HG03139 (cell line): Measurements from ENCODE around the gene ZCRB1.
"Not testable (repeated sequence)": the region's sequence is repeated elsewhere in the genome, so short reads cannot be mapped to it uniquely, and the experiment has no call there.

Source experiments
- ATAC-seq: cut with Tn5 transposase; IDR thresholded peaks from one replicate; pipeline ENCODE4 v1.9.1; 2021; ENCODE audit not compliant: unreplicated experiment

The ZCRB1 gene

DNA sequence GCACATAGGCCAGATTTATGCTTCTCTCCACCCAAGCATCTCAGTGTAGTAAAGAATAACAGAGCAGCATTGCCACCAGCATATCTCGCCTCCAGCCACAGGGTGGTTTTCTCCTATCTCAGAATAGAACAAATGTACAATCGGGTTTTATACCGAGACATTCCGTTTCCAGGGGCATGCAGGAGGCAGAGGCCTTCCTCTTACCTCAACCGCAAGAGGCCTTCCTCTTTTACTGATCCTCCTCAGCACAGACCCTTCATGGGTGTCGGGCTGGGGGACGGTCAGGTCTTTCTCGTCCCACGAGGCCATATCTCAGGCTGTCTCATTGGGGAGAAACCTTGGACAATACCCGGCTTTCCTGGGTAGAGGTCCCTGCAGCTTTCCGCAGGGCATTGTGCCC, 4.2 kb upstream of the ZCRB1 start:
- not testable (repeated sequence) for ATAC-seq

DNA sequence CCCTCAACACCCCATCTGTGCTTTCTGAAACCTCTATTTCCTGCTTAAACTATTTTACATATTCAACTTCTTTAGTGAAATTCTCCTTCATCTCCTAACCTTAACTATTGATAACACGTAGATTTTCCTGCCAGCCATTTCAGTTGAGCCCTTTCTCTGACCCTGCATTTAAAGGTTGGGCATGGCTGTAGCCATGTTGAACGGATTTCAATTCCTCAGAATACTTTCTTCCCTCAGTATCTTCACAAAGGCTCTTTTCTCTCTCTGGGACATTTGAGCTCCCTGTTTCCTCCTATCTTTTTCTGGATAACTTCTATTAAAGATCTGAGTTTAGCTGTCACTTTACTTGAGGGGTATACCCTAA, 1.3 kb upstream of the ZCRB1 start:
- no peak for ATAC-seq

DNA sequence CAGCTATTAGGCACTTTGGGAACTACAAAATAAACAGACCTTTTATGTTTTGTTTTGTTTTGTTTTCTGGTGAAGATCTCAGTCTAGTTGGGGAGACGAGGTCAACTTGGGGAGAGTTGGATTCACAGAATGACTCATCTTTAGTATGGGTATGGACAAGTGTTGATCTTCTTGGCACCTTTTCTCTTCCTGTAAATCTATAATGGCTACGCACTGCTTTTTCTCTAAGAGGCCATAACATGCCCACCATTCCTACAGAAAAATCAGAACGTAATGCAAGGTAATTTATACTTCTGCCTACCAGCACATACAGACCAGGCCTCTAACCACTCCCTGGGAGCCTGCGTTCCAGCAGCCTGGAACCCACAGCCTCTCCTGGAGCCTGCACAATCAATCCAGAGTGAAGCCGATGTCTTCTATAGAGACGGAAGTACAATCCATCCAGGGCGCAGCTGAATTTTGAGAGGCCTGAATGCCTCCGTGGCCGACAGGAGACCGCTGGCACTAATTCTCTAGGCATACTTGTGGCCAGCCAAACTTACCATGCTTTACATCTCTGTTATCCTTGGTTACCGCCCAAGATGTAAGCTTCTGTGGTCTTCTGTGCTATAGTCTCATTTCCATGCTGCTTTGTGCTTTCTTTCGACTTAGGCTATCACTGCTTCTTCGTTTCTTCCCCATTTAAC, 790 bp upstream of the ZCRB1 start:
- ATAC-seq = peak; percentile 19

DNA sequence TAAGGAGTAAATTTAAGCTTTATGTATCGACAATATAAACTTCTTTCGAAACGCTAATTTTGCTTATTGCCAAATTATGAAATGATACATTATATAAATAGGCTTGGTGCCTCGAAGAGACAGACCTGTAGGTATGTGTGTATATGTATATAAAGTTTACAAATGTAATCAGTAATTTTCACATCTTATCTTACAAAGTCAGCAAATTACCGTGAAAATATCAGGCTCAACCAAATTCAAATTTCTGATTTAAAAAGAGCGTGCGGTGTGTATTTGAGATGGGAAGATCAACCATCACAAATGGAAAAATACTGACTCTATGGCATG, 605 bp downstream of the ZCRB1 start:
- ATAC-seq = no peak

DNA sequence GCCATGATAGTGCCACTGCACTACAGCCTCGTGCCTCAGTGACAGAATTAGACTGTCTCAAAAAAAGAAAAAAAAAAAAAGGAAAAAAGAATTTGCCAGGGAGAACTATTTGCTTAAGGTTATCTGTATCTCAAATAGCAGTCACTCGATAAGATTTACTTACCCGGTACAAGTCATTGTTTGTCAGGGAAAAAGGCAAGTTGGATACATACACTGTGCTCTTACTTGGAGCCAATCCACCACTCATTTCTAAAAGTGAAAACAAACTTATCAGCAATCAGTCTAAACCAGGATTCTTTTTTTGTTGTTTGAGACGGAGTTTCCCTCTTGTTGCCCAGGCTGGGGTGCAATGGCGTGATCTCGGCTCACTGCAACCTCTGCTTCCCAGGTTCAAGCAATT, 2.0 kb downstream of the ZCRB1 start:
- no peak for ATAC-seq

DNA sequence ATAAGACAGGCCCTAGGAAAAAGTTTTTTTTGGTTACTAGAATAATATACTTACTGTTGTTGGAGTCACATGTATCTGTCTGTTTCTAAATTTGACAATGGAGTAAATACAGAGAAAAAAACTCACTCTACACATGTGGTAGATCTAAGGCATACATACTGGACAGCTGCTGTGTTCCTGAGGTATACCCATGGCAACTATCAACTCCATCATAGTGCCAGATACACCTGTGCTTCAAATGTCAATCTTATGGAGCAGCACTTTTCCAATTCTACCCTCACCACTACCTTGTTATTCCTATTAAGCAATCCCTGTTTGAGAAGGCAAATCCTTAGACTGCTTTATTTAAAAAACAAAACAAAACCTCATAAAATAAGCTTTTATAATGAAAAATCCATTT, 3.3 kb downstream of the ZCRB1 start:
- no peak for ATAC-seq

DNA sequence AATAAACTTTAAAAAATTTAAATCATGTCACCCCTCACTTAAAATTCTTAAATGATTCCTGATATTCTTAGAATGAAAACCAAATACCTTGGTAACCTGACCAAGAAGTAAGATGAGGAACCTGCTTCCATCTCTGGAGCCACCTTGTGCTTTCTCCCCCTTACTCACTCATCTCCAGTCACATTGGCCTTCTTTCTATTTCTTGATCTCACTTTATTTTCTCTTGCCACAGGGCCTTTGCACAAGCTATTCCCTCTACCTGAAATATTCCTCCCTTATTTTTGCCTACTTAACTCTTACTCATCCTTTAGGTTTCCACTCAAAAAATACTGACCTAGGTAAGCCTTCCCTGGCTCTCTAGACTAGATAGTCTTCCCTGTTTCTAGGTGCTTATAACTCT, 5.1 kb downstream of the ZCRB1 start:
- no peak for ATAC-seq

DNA sequence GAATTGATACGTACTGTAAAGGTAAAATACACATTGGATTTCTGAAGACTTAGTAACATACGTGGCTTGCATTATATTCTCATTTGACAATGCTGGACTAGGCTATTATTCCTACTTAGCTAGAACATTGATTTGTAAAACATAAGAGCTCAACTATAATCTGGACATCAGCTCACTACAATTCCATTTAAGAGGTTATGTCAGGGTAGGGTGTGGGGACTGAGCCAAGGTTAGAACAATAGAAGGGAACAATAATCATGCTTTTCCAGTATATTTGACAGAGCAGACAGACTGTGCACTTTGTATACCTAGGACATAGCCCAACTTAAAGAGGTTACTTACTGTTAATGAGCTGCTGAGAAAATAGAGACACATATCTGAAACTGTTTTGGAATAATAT, 10.8 kb downstream of the ZCRB1 start:
- ATAC-seq = no peak

DNA sequence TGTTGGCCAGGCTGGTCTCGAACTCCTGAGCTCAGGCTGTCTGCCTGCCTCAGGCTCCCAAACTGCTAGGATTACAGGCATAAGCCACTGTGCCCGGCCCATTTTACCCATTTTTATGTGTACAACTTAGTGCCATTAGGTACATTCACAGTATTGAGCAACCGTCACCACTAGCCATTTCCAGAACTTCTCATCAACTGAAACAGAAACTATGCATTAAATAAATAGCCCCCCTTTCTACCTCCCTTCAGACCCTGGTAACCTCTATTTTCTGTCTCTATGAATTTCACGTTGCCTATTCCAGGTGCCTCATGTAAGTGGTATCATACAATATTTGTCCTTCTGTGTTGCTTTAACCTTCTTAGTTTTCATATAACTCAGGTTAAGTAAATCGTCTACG, 15.9 kb downstream of the ZCRB1 start:
- ATAC-seq = no peak

DNA sequence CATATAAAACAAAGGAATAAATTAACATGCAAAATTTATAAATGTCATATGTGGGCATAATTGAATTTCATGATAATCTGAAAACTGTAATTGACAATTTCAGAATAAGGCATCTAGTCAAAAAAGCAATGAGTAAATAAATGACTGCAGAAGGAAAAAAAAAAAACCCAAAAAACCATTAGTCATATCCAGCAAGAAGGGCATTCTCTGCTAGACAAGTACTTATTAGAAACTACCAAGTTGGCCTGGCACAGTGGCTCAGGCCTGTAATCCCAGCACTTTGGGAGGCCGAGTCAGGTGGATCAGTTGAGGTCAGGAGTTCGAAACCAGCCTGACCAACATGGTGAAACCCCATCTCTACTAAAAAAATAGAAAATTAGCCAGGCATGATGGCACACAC, 17.5 kb downstream of the ZCRB1 start:
- ATAC-seq = no peak

DNA sequence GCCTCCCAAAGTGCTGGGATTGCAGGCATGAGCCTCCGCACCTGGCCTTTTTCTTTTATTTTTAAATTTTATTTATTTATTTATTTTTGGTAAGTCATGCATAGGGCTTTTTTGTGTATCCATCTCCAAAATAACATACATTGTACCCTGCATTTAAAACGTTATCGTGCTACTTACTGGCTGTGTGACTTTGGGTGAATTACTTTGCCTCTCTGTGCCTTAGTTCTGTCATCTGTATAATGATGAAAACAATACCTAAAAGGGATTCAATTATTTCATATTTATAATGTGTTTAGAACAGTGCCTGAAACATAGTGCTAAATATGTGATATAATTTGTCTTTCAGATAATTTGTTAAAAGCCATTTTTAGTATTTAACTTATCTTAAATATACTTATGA, 19.6 kb downstream of the ZCRB1 start:
- no peak for ATAC-seq

DNA sequence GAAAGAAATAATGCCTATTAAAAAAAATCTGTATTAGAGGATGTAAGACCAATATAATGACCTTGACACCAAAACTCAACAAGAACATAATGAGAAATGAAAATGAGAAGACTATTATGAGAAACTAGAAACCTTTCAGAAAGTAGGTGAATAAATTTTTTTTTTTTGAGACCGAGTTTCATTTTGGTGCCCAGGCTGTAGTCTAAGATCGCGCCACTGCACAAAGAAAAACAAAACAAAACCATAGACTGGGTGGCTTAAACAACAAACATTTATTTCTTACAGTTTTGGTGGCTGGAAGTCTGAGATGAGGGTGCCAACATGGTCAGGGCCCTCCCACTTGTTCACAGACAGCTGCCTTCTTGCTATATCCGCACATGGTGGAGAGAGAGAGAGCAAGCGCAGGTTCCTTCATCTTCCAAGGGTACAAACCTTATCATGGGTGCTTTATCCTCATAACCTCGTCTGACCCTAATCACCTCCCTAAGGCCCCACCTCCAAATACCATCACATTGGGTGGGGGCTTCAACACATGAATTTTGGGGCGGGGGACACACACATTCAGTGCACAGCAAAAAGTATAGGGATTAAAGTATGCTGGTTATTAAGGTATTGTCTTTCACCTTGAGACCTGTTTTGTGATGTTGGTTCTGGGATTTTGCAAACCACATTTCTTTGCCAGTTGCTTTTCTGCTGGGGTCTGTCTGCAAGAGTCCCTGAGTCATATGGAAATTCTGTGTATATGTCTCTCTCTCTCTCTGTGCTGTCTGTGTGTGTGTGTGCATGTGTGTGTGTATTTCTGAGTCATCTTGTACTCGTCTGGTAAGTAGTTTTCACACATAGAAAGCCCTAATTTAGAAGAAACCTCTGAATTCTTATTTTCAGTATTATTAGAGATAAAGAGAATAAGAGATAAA, 26.2 kb downstream of the ZCRB1 start:
- peak; percentile 72 for ATAC-seq

DNA sequence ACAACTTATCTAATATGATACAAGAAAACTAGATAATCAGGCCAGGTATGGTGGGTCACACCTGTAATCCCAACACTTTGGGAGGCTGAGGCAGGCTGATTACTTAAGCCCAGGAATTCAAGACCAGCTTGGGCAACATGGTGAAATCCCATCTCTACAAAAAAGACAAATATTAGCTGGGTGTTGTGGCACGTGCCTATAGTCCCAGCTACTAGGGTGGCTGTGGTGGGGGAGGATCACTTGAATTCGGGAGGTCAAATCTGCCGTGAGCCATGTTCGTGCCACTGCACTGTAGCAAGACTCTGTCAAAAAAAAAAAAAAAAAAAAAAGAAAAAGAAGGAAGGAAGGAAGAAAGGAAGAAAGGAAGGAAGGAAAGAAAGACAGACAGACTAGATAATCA, 27.0 kb downstream of the ZCRB1 start:
- no peak for ATAC-seq

DNA sequence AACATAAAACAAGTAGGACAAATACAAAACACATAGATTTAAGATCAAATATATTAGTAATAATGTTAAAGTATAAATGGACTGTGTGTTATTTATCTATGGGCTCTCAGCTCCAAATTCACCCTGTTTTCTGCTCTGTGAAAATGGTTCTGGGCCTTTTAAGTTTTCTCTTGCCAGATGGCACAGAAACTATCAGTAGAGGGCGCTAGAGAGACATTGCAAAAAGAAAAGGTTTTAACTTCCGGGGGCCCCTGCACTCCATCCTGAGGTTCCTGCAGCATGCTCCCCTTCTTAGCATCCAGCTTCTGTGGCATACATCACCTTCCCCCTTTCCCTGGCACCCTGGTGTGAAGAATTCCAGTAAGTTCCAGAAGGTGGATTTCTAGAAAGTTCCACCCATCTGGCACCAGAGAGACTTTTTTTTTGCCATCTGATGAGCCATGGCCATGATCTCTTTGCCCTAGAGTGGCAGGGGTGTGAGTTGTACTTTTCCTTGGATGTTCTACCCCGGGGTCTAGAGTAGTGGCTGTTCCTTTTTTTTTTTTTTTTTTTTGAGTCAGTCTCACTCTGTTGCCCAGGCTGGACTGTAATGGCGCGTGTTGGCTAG, 29.3 kb downstream of the ZCRB1 start:
- no peak for ATAC-seq

DNA sequence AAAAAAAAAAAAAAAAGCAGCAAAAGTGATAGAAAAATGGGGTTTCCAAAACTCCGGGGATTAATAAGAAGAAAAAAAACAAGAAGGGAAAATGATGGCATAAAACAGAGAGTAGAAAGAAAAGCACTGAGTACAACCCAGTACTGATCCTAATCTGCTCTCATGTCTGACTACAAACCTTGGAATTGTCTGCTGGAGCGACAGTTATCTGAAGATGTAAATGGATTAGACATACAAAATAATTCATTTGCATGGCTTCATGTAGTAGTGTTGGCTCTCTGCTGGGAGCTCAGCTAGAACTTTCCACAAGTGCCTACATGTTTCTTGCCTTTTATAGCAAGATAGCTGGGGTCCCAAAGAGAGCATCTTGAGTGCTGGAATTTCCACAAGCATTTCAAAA, 34.2 kb downstream of the ZCRB1 start:
- ATAC-seq = no peak

DNA sequence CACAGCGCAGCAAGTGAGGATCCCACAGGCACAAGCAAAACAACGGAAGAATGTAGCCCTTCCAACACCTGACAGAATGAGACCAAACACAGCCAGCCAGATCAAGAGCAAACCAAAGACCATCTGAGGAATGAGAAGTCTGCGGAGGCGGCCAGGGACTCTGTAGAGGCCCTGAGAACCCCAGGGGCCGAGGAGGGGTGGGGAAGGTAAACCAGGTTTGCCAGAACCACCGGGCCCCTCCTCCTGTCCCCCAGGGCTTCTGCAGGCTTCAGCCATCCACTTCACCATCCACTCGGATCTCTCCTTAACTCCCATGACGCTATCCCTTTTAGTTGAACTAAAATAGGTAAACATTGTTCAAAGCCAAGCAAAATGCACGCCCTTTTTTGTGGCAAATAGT, 37.4 kb downstream of the ZCRB1 start:
- ATAC-seq = no peak

DNA sequence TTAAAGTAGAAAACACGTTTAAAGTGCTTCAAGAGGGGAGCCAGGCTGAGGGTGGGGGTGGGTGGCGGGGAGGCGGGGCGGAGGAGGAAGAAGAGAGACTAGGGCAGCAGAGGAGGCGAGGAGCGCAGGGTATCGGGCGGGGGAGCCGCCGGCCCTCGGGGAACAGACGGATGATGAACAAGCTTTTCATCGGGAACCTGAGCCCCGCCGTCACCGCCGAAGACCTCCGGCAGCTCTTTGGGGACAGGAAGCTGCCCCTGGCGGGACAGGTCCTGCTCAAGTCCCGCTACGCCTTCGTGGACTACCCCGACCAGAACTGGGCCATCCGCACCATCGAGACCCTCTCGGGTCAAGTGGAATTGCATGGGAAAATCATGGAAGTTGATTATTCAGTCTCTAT, 39.2 kb downstream of the ZCRB1 start:
- no peak for ATAC-seq

DNA sequence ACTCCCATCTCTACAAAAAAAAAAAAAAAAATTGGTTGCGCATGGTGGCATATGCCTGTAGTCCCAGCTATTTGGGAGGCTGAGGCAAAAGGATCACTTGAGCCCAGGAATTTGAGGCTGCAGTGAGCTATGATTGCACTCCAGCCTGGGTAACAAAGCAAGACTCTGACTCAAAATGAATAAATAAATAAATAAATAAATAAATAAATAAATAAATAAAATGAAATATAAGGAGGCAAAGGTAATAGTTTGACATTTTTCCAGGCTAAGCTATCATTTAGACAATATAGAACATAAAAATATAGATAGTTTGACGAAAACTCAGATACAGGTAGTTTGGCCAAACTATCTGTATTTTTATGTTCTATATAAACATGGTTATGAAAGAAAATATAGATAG, 40.5 kb downstream of the ZCRB1 start:
- ATAC-seq = no peak

DNA sequence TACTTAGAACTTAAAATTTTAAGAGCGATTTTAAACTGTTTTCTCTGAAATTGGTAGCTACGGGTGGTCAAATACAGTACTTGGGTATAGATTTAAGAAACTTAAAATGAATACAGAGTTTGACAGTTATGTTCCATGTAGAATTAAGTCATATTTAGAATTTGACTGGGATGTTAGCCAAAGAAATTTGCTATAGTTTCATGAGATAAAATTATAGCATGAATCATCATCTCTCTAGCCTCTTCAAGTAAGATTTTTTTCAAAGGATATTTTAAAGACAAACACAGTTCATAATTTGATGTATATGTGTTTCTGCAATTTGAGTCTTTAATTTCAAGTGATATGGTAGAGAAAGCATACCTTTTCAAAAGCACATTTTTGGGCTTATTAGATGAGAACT, 41.0 kb downstream of the ZCRB1 start:
- ATAC-seq = no peak

DNA sequence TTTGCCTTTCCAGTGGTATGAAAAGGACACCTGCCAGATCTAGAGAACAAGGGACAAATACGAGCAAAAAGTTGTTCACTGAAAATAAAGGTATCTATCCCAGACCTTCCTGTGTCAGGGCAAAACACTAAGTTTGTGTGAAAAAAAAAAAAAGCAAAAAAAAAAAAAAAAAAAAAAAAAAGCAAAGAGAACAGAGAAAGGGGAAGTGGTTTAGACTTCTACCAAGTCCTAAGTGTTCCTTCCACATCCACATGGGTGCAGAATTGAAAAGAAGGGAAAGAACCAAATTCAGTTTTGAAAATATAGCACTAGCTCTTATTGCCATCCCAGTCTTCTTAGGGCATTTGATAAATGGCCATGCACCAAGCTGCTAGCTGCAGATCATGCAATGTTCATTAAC, 41.7 kb downstream of the ZCRB1 start:
- ATAC-seq = no peak

DNA sequence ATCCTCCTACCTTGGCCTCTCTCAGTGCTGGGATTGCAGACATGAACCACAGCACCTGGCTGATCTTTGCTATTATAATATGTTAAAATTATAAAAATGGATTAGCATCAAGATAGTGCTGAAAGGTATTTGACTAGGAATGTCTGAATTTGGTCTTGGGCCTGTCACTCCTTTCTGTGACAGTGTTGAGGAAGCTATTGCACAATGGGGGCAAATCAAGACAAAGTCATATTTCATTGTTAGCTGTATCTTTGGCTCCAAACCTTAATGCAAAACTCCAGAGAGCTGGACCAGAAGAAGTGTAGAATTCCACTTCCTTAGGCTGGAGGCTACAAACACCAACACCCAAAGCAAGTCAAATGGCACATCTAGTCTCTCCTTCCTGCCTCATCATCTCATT, 42.2 kb downstream of the ZCRB1 start:
- no peak for ATAC-seq

DNA sequence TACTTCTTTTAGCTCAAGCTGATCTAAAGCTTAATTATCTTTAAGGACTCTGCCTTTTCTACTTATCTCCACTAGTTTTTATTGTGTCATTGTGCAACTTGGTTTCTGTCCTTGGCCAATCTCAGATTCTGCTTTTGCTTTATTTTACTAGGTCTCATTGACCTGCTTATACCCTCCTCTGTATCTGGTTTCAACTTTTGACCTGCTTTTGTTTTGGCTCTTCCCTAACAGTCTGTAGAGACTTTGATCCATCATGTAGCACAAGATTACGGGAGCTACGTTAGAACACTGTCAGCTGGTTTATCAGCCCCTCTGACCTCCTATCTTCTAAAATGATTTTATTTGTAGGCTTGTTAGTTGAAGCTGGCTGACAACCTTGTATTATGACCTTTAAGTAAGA, 43.6 kb downstream of the ZCRB1 start:
- ATAC-seq = no peak
